Measurements from ENCODE around the gene KLHL2.

The KLHL2 gene

GRCh38 chr4:165360985-165361670, 153.8 kb downstream of the KLHL2 start:
- DNase-seq (ENCODE audit: low read depth in 2 of 3, low spot score in 2 of 3), result no peak

- no peak for DNase-seq (ENCODE audit: low read depth in 2 of 3, low spot score in 2 of 3)
Observed at GRCh38 chr4:165361810-165362209, 154.4 kb downstream of the KLHL2 start.

- no peak for DNase-seq (ENCODE audit: low read depth in 2 of 3, low spot score in 2 of 3)
Observed at GRCh38 chr4:165364452-165365080, 157.2 kb downstream of the KLHL2 start.

- DNase-seq (ENCODE audit: low read depth in 2 of 3, low spot score in 2 of 3), result no peak
Observed at GRCh38 chr4:165367040-165367439, 159.7 kb downstream of the KLHL2 start.

- DNase-seq (ENCODE audit: low read depth in 2 of 3, low spot score in 2 of 3), result no peak
Observed at GRCh38 chr4:165368114-165368513, 160.8 kb downstream of the KLHL2 start.

- DNase-seq (ENCODE audit: low read depth in 2 of 3, low spot score in 2 of 3), result no peak
Observed at GRCh38 chr4:165368567-165368966, 161.2 kb downstream of the KLHL2 start.

GRCh38 chr4:165369522-165369921, 162.2 kb downstream of the KLHL2 start:
- DNase-seq (ENCODE audit: low read depth in 2 of 3, low spot score in 2 of 3), result no peak

- DNase-seq (ENCODE audit: low read depth in 2 of 3, low spot score in 2 of 3), result no peak
Observed at GRCh38 chr4:165370530-165370929, 163.2 kb downstream of the KLHL2 start.

Data from activated CD8-positive, alpha-beta memory T cell treated with anti-CD3 and anti-CD28 coated beads for 48 hours (primary cell).